Fibroblast of upper back skin (primary cell): ENCODE data around the gene ZBTB40.

Source experiments
- DNase-seq: peaks from one replicate; pipeline ENCODE4 v3.0.0-alpha.2; 2013

ZBTB40 gene

DNA sequence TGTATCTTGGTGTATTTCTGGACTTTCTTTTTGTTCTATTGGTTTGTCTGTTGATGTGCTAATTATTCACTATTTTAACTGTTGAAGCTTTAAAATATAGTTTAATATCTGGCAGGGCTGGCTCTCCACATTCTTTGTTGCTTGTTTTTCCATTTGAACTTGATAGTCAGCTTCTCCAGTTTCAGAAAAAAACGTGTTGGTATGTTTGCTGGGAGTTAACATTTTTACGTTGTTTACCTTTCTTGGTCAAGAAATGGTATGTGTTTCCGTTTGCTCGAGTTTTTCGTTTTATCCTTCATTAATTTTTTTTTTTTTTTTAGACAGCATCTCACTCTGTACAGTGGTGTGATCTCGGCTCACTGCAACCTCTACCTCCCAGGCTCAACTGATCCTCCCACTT, 16.9 kb upstream of the ZBTB40 start:
- no peak for DNase-seq

DNA sequence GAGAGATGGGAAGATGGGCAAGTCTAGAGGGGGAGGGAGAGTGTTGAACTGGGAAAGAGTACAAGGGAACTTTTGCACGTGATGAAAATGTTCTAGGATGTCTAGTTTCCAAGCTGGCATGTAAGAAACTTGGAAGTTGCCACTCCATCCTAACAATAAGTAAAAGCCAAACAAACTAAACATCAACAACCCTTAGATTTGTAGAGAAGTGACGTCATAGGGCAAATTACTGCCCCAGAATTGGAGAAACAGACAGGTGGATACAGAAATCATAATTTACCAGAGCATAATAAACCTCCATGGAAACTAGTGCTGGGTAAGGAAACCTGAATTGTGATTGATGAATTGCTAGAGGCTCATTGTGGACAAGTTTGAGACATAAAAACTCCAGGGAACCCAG, 14.7 kb upstream of the ZBTB40 start:
- DNase-seq, result no peak

DNA sequence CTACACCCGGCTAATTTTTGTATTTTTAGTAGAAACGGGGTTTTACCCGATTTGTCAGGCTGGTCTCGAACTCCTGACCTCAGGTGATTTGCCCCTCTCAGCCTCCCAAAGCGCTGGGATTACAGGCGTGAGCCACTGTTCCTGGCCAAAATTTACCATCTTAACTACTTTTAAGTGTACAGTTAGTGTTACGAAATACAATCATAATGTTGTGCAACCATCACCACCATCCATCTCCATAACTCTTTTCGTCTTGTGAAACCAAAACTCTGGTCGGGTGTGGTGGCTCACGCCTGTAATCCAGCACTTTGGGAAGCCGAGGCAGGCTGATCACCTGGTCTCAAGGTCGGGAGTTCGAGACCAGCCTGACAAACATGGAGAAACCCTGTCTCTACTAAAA, 14.1 kb upstream of the ZBTB40 start:
- no peak for DNase-seq

DNA sequence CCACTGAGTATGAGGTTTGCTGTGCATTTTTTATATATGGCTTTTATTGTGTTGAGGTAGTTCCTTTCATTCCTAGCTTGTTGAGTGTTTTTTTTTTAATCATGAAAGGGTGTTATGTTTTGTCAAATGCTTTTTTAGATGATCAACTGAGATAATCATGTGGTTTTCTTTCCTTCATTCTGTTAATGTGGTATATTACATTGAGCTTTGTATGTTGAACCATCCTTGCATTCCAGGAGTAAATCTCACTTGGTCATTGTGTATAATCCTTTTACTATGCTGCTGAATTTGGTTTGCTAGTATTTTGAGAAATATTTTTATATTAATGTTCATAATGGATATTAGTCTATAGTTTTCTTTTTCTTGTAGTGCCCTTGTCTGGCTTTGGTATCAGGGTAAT, 11.1 kb upstream of the ZBTB40 start:
- no peak for DNase-seq

DNA sequence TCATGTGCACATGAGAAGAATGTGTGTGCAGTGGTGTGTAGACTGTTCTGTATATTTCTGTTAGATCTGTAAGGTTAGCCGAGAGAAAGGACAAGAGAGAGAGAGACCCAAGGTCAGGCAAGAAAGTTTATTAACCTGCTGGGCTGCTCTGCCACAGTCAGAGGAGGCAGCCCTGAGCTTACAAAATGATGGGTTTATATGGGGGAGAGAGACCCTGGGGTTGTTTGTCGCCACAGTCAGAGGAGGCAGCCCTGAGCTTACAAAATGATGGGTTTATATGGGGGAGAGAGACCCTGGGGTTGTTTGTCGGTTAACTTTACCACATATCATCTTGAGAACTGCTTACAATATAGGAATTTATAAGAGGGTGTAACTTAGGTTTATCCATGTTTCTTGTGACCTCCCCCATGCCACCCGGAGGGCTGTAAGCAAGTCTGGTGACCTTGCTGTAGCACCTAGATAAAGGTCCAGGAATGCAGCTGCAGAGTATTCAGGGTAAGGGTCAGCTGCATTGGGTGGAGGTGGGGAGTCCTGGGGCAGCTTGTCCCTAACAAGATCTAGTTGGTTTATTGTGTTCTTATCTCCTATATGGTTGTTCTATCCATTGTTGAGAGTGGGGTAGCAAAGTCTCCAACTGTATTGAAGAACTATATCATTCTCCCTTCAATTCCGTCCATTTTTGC, 9.3 kb upstream of the ZBTB40 start:
- no peak for DNase-seq

DNA sequence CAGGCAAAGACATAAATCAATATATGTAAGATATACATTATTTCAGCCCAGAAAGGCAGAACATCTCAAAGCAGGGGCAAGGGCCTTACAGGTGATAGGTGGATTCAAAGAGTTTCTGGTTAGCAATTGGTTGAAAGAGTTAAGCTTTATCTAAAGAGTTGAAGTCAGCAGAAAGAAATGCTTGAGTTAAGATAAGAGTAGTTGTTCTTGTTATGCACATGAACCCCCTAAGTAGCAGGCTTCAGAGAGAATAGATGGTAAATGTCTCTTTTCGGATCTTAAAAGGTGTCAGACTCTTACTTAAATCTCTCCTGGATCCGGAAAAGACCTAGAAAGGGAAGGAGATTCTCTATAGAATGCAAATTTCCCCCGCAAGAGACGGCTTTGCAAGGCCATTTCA, 8.3 kb upstream of the ZBTB40 start:
- no peak for DNase-seq

DNA sequence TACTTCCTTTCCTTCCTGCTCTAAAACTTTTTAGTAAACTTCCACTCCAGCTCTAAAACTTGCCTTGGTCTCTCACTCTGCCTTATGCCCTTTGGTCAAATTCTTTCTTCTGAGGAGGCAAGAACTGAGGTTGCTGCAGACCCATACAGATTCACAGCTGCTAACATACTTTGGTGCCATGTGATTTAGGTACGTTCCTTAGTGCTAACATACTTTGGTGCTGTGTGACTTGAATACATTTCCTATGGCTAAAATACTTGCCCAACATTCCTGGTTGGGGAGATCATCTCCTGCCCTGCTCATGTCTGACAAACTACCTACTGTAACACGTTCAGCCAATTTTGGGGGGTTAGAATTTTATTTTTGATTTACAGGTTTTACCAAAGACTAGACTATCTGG, 6.8 kb upstream of the ZBTB40 start:
- DNase-seq, result no peak

DNA sequence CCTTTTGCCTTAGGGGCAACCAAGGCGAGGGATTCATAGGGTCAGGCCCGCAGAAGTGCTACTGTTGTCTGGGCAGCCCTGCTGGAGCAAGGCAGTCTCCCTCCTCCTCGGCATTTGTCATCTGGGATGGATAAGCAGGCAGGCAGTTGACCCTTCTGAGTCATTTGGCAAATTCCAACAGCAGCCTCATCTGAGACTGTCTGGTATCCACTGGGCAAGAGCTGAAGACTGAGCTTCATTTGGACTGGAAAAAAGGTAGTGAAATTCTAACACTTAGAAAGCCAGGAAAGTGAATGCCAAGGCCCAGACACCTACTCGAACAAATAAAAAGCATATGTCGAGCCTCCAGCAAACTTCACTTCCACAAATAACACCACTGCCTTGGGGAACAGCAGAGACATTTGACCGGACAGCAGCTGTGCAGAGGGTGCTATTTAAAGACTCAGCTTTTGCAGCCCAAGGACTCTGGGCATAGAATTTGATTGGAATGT, 4.0 kb upstream of the ZBTB40 start:
- peak; percentile 80 for DNase-seq

DNA sequence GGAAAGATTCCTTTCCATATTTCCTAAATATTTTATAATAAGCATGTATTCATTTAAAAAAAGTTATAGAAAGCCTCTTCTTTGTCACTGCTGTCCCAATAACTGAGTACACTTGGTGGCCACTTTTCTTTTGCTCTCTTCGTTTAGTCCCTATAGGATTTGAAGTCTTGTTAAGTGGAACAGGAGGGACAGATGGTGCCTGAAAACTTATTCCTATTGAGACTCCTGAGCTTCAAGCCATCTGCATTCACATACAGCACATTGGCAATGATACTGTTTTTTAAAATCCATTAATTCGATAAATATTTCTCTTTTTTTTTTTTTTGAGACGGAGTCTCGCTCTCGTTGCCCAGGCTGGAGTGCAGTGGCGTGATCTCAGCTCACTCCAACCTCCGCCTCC, 2.0 kb upstream of the ZBTB40 start:
- DNase-seq, result no peak

DNA sequence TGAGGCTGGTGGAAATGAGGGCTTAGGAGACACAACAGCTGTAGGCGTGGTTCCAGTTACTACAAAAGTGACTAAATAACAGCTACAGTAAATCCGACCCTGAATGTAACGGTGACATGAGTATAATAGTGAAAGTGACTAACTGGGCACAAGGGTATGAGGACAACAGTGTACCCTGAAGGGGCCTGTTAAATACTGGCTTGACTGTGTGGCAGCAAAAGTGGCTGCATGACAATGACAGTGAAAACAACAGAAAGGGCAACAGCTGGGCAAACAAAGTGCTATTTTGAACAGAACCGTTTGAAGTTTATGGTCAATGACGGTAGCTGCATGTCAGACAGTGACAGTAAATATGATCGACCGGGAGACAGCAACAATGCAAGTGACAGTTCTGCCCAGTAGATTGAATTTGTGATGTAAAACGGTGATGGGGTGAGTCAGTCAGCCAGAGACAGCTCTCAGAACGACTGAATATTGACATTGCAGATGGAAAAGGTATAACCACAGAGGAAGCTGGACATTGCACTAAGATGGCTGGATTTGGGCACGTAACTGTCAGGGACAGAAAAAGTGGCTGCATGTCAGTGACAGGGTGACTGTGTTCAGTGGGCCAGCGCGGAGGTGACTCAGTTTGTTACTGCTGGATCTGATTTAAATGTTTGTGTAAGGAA, 1.2 kb upstream of the ZBTB40 start:
- no peak for DNase-seq

DNA sequence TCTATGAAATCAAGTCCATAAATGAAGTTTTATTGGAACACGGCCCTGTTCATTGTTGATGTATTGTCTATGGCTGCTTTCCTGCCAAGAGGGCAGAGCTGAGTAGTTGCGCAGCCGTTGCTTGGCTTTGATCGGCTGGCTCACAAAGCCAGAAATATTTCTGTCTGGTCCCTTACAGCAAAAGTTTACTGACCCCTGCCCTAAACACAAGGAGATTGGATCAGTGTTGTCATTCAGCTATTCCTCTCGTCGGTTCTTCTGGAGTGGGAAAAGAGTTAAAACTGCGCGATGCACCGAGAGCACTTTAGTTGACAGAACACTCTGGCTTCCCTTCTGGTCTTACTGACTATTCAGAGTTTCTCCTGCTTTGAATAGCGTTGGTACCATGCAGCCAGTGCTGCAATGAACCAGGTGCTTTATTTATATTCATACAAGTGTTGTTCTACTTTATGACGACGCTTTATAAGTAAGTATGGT, 868 bp downstream of the ZBTB40 start:
- peak; percentile 46 for DNase-seq

DNA sequence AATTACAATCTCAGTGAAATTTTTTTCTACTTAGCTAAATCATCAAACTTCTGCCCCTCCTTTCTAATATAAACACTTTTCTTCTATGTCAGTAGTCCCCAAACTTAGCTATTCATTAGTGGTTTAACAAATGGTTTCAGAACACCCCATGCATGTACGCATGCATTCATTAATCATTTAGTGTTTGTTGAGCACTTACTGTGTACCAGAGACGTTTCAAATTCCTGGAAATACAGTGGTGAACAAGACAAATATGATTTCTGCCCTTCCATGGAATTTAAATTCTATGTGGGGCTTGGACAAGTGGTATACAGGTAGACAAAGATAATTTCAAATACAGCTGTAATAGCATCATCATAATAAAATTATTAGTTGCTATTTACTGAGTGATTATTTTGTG, 1.5 kb downstream of the ZBTB40 start:
- DNase-seq, result no peak

DNA sequence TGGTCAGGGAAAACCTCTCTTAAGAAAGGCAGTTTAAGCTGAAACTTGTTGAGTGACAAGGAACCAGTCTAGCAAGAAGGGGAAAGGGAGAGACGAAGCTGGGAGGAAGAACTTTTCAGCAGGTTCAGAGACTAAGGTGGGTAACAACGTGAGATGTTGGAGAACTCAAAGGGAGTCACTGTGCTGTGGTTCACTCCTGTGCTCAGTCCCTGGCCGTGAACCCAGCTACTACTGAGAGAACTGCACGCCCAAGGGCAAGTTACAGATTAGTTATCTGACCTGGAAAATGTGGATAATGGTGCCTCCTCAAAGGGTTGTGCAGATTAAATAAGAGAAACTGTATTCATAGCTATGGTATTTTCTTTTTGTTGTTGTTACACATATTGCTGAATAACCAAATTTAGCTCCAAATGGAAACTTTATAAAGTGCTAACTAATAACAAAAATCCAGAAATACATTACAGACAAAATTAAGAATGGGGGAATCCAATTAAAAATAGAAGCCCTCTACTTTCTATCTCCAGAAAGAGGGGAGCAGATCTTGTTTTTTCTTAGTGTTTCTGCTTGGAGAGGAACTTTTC, 2.9 kb downstream of the ZBTB40 start:
- no peak for DNase-seq

DNA sequence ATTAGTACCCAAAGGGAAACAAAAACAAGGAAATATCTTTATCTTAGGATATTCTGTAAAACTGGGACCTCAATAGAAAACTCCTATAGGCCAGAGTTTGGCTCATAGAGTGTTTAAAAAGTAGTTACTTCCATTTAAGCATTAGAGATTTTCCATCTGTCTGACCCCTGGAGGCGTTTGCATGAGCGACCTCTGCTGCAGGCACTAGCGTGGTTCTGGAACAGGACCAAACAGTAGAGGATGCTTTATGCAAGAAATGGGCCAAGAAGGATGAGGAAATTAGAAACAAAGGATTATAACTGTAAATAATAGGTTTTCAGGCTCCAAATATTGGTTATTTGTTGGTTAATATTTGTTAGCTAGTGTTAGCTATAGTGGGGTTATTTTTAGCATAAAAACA, 5.7 kb downstream of the ZBTB40 start:
- DNase-seq, result no peak

DNA sequence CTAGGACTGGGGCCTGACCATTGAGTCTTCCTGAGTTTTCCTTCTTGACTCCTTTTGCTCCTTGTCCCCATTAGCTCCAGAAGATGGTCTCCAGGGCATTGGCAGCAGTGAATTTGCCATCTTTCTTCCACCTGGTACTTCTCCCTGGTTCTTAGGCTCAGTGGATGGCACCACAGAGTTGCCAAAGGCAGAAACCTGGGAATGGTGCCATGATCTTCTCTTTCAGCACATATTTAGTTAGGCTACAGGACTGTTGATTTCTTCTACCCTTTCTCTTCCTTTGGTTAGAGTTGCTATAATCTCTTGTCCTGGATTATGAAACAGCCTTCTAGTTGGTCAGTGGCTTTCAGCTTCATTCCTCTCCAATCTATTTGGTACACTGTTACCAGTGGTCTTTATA, 6.2 kb downstream of the ZBTB40 start:
- no peak for DNase-seq

DNA sequence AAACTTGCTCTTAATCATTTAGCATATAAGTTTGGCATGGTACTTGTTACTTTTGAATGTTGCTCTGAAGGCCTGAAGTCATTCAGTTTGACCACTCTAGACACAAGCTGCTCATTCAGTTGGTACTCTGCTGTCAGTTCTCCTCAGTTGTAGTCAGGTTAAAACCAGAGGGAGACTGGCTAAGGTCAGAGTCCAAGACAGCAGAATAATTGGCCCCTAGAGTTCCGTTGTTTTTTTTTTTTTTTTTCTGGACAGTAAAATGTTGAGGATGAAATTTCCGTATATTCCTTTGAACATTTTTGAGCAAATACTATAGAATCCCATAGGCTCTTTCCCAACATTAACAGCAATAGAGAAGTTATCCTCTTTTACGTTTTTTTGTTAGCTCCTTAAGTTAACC, 9.4 kb downstream of the ZBTB40 start:
- DNase-seq, result no peak

DNA sequence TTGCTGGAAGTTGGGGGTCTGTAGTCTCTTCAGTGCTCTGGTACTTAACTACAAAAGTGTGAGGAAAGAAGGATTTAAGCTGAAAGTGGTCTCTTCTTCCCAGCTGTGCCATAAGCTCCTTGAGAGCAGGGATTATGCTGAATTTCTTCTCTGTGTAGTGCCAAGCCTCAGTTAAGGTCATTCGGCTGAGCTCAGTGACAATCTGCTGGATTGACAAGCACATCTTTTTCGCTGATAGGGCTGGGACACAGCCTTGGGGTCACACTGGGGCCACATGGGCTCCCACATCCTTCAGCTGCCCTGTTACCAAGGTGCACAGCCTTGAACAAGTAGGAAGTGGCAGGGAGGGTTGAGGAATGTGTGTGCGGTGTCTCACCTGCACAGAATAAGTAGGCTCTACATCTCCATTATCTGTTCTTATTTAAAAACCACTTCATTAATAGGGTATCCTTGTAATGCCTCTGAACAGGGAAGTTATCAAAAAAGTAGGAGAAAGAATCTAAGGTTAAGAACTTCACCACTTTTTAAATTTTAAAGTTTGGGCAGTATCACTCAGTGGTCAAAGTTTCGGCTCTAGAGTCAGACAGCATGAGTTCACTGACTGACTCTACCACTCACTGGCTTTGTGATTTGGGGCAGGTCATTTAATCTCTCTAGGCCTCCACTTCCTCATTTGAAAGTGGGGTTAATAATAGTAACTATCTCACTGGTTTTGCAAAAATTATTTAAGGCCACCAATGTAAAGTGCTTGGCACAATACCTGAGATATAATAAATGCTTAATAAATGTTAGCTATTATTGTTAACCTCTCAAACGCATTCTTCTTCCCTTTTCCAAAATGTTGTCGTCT, 10.3 kb downstream of the ZBTB40 start:
- no peak for DNase-seq

DNA sequence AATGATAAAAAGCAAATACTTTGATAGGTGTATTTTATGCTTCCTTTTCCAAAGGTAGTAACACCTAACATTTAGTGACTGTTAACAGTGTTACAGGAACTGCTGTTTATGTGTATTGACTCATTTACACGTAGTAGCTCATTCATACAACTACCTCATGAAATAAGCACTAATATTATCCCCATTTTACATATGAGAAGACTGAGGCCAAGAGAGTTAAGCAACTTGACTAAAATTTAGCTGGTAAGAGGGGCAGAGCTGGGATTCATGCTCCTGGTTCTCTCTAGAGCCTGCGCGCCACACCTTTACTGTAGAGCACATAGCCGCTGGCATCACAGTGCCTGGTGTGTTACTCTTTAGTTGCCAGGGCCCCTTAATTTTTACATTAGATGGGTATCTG, 11.3 kb downstream of the ZBTB40 start:
- DNase-seq, result no peak

DNA sequence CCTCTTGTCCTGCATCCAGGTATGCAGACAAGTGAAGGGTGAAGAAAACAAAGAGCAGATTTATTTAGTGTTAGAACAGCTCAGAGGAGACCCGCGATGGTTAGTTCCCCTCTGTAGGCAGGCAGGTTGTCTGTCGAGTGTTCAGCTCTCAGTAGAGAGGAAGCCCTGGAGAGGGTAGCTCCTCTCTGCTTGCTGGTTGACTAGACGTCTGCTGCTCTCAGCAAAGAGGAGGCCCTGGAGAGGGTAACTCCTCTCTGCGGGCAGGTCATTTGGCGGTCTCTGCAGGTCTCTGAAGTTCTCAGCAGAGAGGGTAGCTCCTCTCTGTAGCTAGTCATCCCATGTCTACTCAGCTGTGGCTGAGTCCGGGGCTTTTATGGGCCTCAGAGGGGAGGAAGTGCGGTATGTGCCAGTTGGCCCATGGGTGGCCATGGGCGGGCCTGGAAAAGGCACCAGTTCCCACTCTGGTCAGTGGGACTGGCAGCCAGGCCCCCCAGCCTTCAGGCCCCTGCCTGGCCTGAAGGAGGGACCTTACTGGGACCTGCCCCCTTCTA, 13.4 kb downstream of the ZBTB40 start:
- DNase-seq, result no peak

DNA sequence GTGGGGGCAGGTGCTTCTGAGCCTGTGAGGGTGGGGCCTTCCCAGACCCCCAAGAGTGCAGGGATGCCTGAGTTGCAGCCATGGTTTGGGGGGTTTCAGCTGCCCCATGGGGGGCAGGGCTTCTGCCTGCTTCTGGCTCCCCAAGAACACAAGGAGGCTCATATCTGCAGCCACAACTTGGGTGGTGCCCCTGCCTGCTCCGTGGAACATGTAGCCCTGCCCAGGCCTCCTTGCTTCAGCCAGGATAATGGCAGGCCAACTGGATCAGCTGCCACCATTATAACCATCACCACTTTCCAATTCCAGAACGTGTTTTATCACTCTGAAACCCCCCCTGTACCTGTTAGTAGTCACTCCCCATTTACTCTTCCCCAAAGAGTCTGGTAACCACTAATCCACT, 14.0 kb downstream of the ZBTB40 start:
- DNase-seq, result no peak

DNA sequence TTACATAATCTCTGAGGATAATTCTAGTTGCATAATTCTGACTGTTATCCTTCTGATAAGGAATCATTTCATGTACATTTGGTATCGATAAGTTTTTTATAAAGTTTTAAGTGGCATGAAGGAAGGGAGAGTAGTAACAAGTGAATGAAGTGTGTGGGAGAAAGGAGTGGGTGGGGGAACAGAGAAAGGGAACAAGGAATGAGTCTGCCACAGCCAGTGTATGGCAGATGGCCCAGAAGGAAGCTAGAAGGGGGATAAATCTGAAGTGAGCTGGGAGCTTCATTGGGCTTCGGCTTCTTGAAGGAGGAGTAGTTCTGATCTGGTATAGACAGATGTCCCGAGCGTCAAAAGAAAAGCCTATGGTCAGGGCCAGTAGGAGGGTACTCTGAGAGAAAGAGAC, 18.6 kb downstream of the ZBTB40 start:
- no peak for DNase-seq

DNA sequence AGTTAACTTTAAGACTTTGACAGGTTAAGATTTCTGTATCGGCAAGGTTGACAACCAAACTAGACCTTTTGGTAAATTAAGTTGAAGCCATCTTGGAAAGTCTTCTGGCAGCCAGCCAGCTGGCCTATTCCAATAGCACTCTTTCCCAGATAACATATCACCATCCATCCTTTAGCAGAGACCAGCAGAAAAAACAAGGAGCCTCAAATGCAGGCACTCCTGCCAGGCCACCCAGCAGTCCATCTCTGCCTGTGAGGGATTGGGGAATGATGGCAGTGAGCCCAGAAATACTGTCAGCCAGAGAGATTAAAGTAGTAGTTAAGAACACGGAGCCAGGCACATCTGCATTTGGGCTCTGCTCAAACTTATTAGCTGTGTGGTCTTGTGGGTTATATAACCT, 19.4 kb downstream of the ZBTB40 start:
- peak; percentile 66 for DNase-seq

DNA sequence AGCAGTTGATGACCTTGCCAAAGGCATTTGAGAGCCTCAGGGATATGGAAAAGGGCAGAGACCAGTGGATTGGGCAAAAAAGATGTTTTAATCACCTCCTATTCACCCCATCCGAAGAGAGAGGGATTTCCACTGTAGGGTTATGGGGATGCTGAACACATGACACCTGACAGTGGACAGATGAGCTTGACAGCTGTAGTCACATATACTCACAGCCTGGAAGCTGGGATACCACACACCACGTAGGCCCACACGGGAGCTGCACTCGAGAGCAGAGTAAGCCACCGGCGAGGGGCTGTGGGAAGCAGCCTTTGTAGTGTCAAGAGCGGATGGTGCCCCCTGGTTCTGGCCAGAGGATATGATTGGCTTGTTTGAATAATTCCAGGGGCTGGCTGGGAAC, 20.0 kb downstream of the ZBTB40 start:
- no peak for DNase-seq
